OCI-LY1 (cell line): ENCODE measurements around the gene PLEKHD1.

Source experiments
- H2AFZ ChIP-seq: fragments of 200-600 bp; sonication (generic), shearing (Covaris generic); 2 replicates; pipeline ENCODE4 v1.6.0; 2014; ENCODE audit warnings: antibody characterized with exemption, mild to moderate bottlenecking, low read length
- H3F3A ChIP-seq: fragments of 200-600 bp; sonication (generic), shearing (Covaris generic); 2 replicates; pipeline ENCODE4 v1.6.0; 2014; ENCODE audit warnings: mild to moderate bottlenecking, antibody characterized with exemption, low read length, moderate library complexity; ENCODE audit not compliant: insufficient read depth
- H3K27ac ChIP-seq: fragments of 200-600 bp; sonication (generic); 2 replicates; pipeline ENCODE4 v1.5.1; 2014; ENCODE audit warnings: low read length, mixed run types, mild to moderate bottlenecking, low read depth; ENCODE audit not compliant: poor library complexity, severe bottlenecking
- H3K27me3 ChIP-seq: fragments of 200-600 bp; sonication (generic); 2 replicates; pipeline ENCODE4 v1.6.0; 2014; ENCODE audit warnings: antibody characterized with exemption, mild to moderate bottlenecking, low read length, moderate library complexity; ENCODE audit not compliant: insufficient read depth
- H3K36me3 ChIP-seq: fragments of 200-600 bp; sonication (generic); 2 replicates; pipeline ENCODE4 v1.6.1; 2014; ENCODE audit warnings: mild to moderate bottlenecking, antibody characterized with exemption, low read length, moderate library complexity, mixed read lengths; ENCODE audit not compliant: insufficient read depth
- H3K4me1 ChIP-seq: fragments of 200-600 bp; sonication (generic); 2 replicates; pipeline ENCODE4 v1.5.1; 2014; ENCODE audit warnings: mild to moderate bottlenecking, low read length, moderate library complexity; ENCODE audit not compliant: insufficient read depth, severe bottlenecking
- H3K4me2 ChIP-seq: fragments of 200-600 bp; sonication (generic), shearing (Covaris generic); 2 replicates; pipeline ENCODE4 v1.6.1; 2014; ENCODE audit warnings: low read length
- H3K4me3 ChIP-seq: fragments of 200-600 bp; sonication (generic); 2 replicates; pipeline ENCODE4 v1.5.1; 2014; ENCODE audit warnings: low read length, low read depth, mild to moderate bottlenecking, mixed read lengths; ENCODE audit not compliant: poor library complexity, severe bottlenecking
- H3K79me2 ChIP-seq: fragments of 200-600 bp; shearing (Covaris generic); 2 replicates; pipeline ENCODE4 v1.6.1; 2016; ENCODE audit warnings: mixed run types, low read length, mixed read lengths; ENCODE audit not compliant: insufficient read depth
- H3K9ac ChIP-seq: fragments of 200-600 bp; sonication (generic), shearing (Covaris generic); 2 replicates; pipeline ENCODE4 v1.6.1; 2014; ENCODE audit warnings: mild to moderate bottlenecking, low read length, mixed read lengths
- H3K9me2 ChIP-seq: fragments of 200-600 bp; sonication (generic), shearing (Covaris generic); 2 replicates; pipeline ENCODE4 v1.6.1; 2014; ENCODE audit warnings: low read depth, mild to moderate bottlenecking, low read length, mixed read lengths
- H3K9me3 ChIP-seq: fragments of 200-600 bp; shearing (Covaris generic); 2 replicates; pipeline ENCODE4 v1.6.1; 2014; ENCODE audit warnings: low read length, mixed read lengths
- H4K20me1 ChIP-seq: fragments of 200-600 bp; sonication (generic), shearing (Covaris generic); 2 replicates; pipeline ENCODE4 v1.6.0; 2016; ENCODE audit warnings: mild to moderate bottlenecking, low read length; ENCODE audit not compliant: insufficient read depth
- CTCF ChIP-seq: fragments of 200-600 bp; sonication (generic), shearing (Covaris generic); IDR thresholded peaks from 2 replicates; pipeline ENCODE4 v1.5.1; 2017; ENCODE audit warnings: mild to moderate bottlenecking, antibody characterized with exemption, low read length, moderate library complexity, mixed read lengths
- EZH2 ChIP-seq: fragments of 200-600 bp; sonication (generic), shearing (Covaris generic); IDR thresholded peaks from 2 replicates; pipeline ENCODE4 v1.8.0; 2017; ENCODE audit warnings: borderline replicate concordance, mixed run types, mild to moderate bottlenecking, antibody characterized with exemption, low read length, moderate library complexity, mixed read lengths

PLEKHD1 gene

GRCh38 chr14:69501423-69501838 lies 16.9 kb downstream of the PLEKHD1 start:
- H3K4me2 ChIP-seq = no peak overlapping the region
- H3K27me3 ChIP-seq = no peaks in the 10 kb centered on the region
- H3K9ac ChIP-seq = no peak overlapping the region
- no peak overlapping the region for H2AFZ ChIP-seq
- TF ChIP-seq CTCF = no peak
- TF ChIP-seq EZH2 = no peak
- no peaks in the 10 kb centered on the region for H3K9me3 ChIP-seq
- no peaks in the 10 kb centered on the region for H4K20me1 ChIP-seq
- H3K4me3 ChIP-seq = no peak overlapping the region
- H3K27ac ChIP-seq = no peak overlapping the region
- H3K9me2 ChIP-seq = no peaks in the 10 kb centered on the region
- H3F3A ChIP-seq = no peaks in the 10 kb centered on the region
- no peaks in the 10 kb centered on the region for H3K4me1 ChIP-seq
- no peaks in the 10 kb centered on the region for H3K36me3 ChIP-seq
- H3K79me2 ChIP-seq = no peaks in the 10 kb centered on the region

- Histone ChIP-seq H3K9me2 (no peaks in the 10 kb centered on the region), H3K4me3 (no peak overlapping the region), H4K20me1 (no peaks in the 10 kb centered on the region), H3K4me1 (no peaks in the 10 kb centered on the region), H3K4me2 (no peak overlapping the region), H3K27ac (no peak overlapping the region), H2AFZ (no peak overlapping the region), H3K36me3 (no peaks in the 10 kb centered on the region), H3K9me3 (no peaks in the 10 kb centered on the region), H3F3A (no peaks in the 10 kb centered on the region), H3K9ac (no peak overlapping the region), H3K27me3 (no peaks in the 10 kb centered on the region; the same call in 1 of the 2 replicates), H3K79me2 (no peaks in the 10 kb centered on the region)
- TF ChIP-seq EZH2 = no peak
- TF ChIP-seq CTCF = no peak
These were observed 20.2 kb downstream of the PLEKHD1 start for GRCh38 chr14:69504775-69505174.

- H3F3A ChIP-seq = no peaks in the 10 kb centered on the region
- no peaks in the 10 kb centered on the region; the same call in 1 of the 2 replicates for H3K27me3 ChIP-seq
- no peak overlapping the region for H3K4me3 ChIP-seq
- H2AFZ ChIP-seq = no peak overlapping the region
- no peaks in the 10 kb centered on the region for H4K20me1 ChIP-seq
- no peaks in the 10 kb centered on the region for H3K9me2 ChIP-seq
- H3K9me3 ChIP-seq = no peaks in the 10 kb centered on the region
- no peak overlapping the region for H3K27ac ChIP-seq
- no peaks in the 10 kb centered on the region for H3K79me2 ChIP-seq
- no peaks in the 10 kb centered on the region for H3K4me1 ChIP-seq
- no peaks in the 10 kb centered on the region for H3K36me3 ChIP-seq
- no peak for TF ChIP-seq CTCF
- no peak for TF ChIP-seq EZH2
- H3K9ac ChIP-seq = no peak overlapping the region
- no peak overlapping the region for H3K4me2 ChIP-seq
These were observed 21.1 kb downstream of the PLEKHD1 start for GRCh38 chr14:69505338-69506240.
